Sigmoid colon (tissue), 7 donors: Measurements from ENCODE around the gene NFATC1. TPM values are rescaled to one million over a fixed set of nuclear protein-coding genes. Genes with fewer than 3 reads are reported as not detected.

Experiments used
- DNase-seq: peaks from one replicate; pipeline ENCODE4 v3.0.0-alpha.2; 2019
- H3K27ac ChIP-seq, 4 donors: fragments of 200-600 bp; sonication (generic); one replicate each; pipeline ENCODE4 v1.5.1; 2016 to 2019; ENCODE audit warnings: mild to moderate bottlenecking in 1 of 4
- H3K27me3 ChIP-seq, 3 donors: fragments of 200-600 bp; sonication (generic); one replicate each; pipeline ENCODE4 v1.5.1; 2019; ENCODE audit warnings: mild to moderate bottlenecking in 1 of 3
- H3K36me3 ChIP-seq, 4 donors: fragments of 200-600 bp; sonication (generic); one replicate each; pipeline ENCODE4 v1.5.1; 2016 to 2019
- H3K4me1 ChIP-seq, 4 donors: fragments of 200-600 bp; sonication (generic); one replicate each; pipeline ENCODE4 v1.5.1; 2017 to 2019
- H3K4me3 ChIP-seq, 4 donors: fragments of 200-600 bp; sonication (generic); one replicate each; pipeline ENCODE4 v1.5.1; 2017 to 2019; ENCODE audit warnings: mild to moderate bottlenecking in 2 of 4, moderate library complexity in 1 of 4
- H3K9me3 ChIP-seq, 4 donors: fragments of 200-600 bp in 3 of 4; sonication (generic) in 3 of 4; one replicate each; pipeline versions ENCODE4 v1.5.1 to v1.6.1; 2013 to 2019
- CTCF ChIP-seq, 4 experiments: fragments of 450-650 bp in 3 of 4; fragments of 200-600 bp in 1 of 4; IDR thresholded peaks; one replicate each; pipeline ENCODE4 v1.5.1; 2016 to 2019; ENCODE audit warnings: antibody characterized with exemption in 4 of 4, mild to moderate bottlenecking in 3 of 4, moderate library complexity in 2 of 4
- EP300 ChIP-seq, 4 donors: sonication (generic); formaldehyde crosslinking; IDR thresholded peaks; one replicate each; pipeline ENCODE4 v1.6.1; 2017; ENCODE audit warnings: antibody characterized with exemption in 4 of 4
- POLR2A ChIP-seq, 2 donors: fragments of 450-650 bp; IDR thresholded peaks; one replicate each; pipeline ENCODE4 v1.6.1; 2016; ENCODE audit warnings: antibody characterized with exemption in 2 of 2, mild to moderate bottlenecking in 2 of 2, moderate library complexity in 2 of 2
- POLR2AphosphoS5 ChIP-seq, 4 donors: sonication (generic); formaldehyde crosslinking; IDR thresholded peaks; one replicate each; pipeline ENCODE4 v1.6.1; 2017; ENCODE audit warnings: antibody characterized with exemption in 4 of 4
- whole genome bisulfite sequencing, 2 donors: extraction: QIAGEN DNeasy Blood & Tissue Kit; methylation state at CpG; one replicate each; pipeline ENCODE4 v1.1.7; 2013; 5-methylcytosine and 5-hydroxymethylcytosine counted together
- intact Hi-C: fragments of 100-400 bp; cut with DNase I; formaldehyde crosslinking; loops from one replicate; pipeline ENCODE4 v1.15.1; 2023
- polyA plus RNA-seq, 3 donors: library from polyadenylated mRNA; stranded (reverse); fragments of 200-250 nt; gene quantifications; one replicate each; pipeline ENCODE4 v1.2.3, GENCODE V29; 2013
- total RNA-seq, 4 donors: library from RNA; depleted of rRNA; stranded (reverse); fragments of >200 nt; gene quantifications; one replicate each; pipeline ENCODE4 v1.1.0, GENCODE V29; 2016
- donor health status: healthy with polysubstance abuse.
- donor health status: Bipolar disorder and iron deficiency.
- donor health status: healthy.

Gene NFATC1
- total and polyA plus RNA-seq, 7 donors, result 1.6 to 13.8 (median 10.7) TPM

- Histone ChIP-seq H3K27me3 (no peaks in the 10 kb centered on the region), H3K9me3 (no peaks in the 10 kb centered on the region), H3K36me3 (peaks cover 0 to 1% (median 0%) of the 10 kb centered on the region in 4 donors), H3K4me3 (no peak overlapping the region), H3K4me1 (peaks cover 0 to 26% (median 21%) of the 10 kb centered on the region in 4 donors), H3K27ac (no peak overlapping the region)
- intact Hi-C loops, result no loop called here
- no peak for TF ChIP-seq CTCF (IDR thresholded peaks at IDR 0.05)
- TF ChIP-seq POLR2A (IDR thresholded peaks at IDR 0.05), result no peak
- TF ChIP-seq POLR2AphosphoS5 (IDR thresholded peaks at IDR 0.05), result no peak
- TF ChIP-seq EP300 (IDR thresholded peaks at IDR 0.05), result no peak
- DNase-seq, result no peak
- 74 to 75% methylated on average over 10 of the region's 10 CpGs for WGBS, 2 donors
Observed at GRCh38 chr18:79428287-79428686, 32.6 kb downstream of the NFATC1 start.

GRCh38 chr18:79429381-79429780 is 33.7 kb downstream of the NFATC1 start:
- H3K4me1 ChIP-seq, result peaks cover 0 to 17% (median 13%) of the 10 kb centered on the region in 4 donors
- TF ChIP-seq POLR2AphosphoS5 (IDR thresholded peaks at IDR 0.05) (no peak), POLR2A (IDR thresholded peaks at IDR 0.05) (no peak), CTCF (IDR thresholded peaks at IDR 0.05) (no peak)
- no peak overlapping the region for H3K4me3 ChIP-seq
- H3K27me3 ChIP-seq, result no peaks in the 10 kb centered on the region
- peaks cover 0 to 12% (median 7%) of the 10 kb centered on the region in 4 donors for H3K36me3 ChIP-seq
- 89 to 91% methylated on average over 14 of the region's 14 CpGs for WGBS, 2 donors
- intact Hi-C loops, result no loop called here
- DNase-seq, result no peak
- no peak overlapping the region for H3K27ac ChIP-seq
- no peaks in the 10 kb centered on the region for H3K9me3 ChIP-seq

GRCh38 chr18:79429785-79430281 is 34.1 kb downstream of the NFATC1 start:
- Histone ChIP-seq H3K9me3 (no peaks in the 10 kb centered on the region), H3K36me3 (peaks cover 0 to 17% (median 7%) of the 10 kb centered on the region in 4 donors), H3K27me3 (no peaks in the 10 kb centered on the region), H3K27ac (no peak overlapping the region), H3K4me3 (no peak overlapping the region), H3K4me1 (peaks cover 0 to 16% (median 13%) of the 10 kb centered on the region in 4 donors)
- intact Hi-C loops, result no loop called here
- TF ChIP-seq EP300 (IDR thresholded peaks at IDR 0.05), result no peak
- no peak for TF ChIP-seq CTCF (IDR thresholded peaks at IDR 0.05)
- TF ChIP-seq POLR2AphosphoS5 (IDR thresholded peaks at IDR 0.05), result no peak
- TF ChIP-seq POLR2A (IDR thresholded peaks at IDR 0.05), result no peak
- WGBS, 2 donors, result 64 to 73% methylated on average over 27 of the region's 27 CpGs
- DNase-seq, result no peak

- 85 to 88% methylated on average over 33 of the region's 33 CpGs for WGBS, 2 donors
- Histone ChIP-seq H3K4me3 (no peak overlapping the region), H3K9me3 (no peaks in the 10 kb centered on the region), H3K27me3 (no peaks in the 10 kb centered on the region), H3K36me3 (peaks cover 0 to 18% (median 12%) of the 10 kb centered on the region in 4 donors), H3K27ac (no peak overlapping the region), H3K4me1 (peaks cover 0 to under 1% (median 0%) of the 10 kb centered on the region in 4 donors)
- intact Hi-C loops, result no loop called here
- TF ChIP-seq CTCF (IDR thresholded peaks at IDR 0.05), result no peak
- TF ChIP-seq EP300 (IDR thresholded peaks at IDR 0.05), result no peak
- no peak for DNase-seq
Observed at GRCh38 chr18:79432376-79433120, 36.8 kb downstream of the NFATC1 start.
